NCI-H1048 (cell line): ENCODE measurements around the gene TBCEL.
"Not testable (repeated sequence)": the region's sequence is repeated elsewhere in the genome, so short reads cannot be mapped to it uniquely, and the experiment has no call there.

ENCODE experiments used
- DNase-seq: peaks from one replicate; lab custom pipeline; 2025; lab: John Stamatoyannopoulos, UW

TBCEL gene

GRCh38 chr11:121029813-121030445 lies 6.0 kb downstream of the TBCEL start:
- DNase-seq: no peak

GRCh38 chr11:121031167-121031566 lies 7.3 kb downstream of the TBCEL start:
- no peak for DNase-seq

GRCh38 chr11:121031648-121032047 lies 7.7 kb downstream of the TBCEL start:
- not testable (repeated sequence) for DNase-seq

GRCh38 chr11:121032546-121032945 lies 8.6 kb downstream of the TBCEL start:
- DNase-seq: no peak

GRCh38 chr11:121033635-121034034 lies 9.7 kb downstream of the TBCEL start:
- no peak for DNase-seq

- no peak for DNase-seq
Measured at GRCh38 chr11:121035169-121035755, 11.4 kb downstream of the TBCEL start.

- no peak for DNase-seq
Measured at GRCh38 chr11:121035780-121036179, 11.9 kb downstream of the TBCEL start.

GRCh38 chr11:121037016-121037415 lies 13.1 kb downstream of the TBCEL start:
- DNase-seq: no peak

- DNase-seq: no peak
Measured at GRCh38 chr11:121038648-121039409, 14.9 kb downstream of the TBCEL start.

GRCh38 chr11:121039971-121040613 lies 16.2 kb downstream of the TBCEL start:
- DNase-seq: no peak

GRCh38 chr11:121040614-121041002 lies 16.7 kb downstream of the TBCEL start:
- DNase-seq: no peak

- no peak for DNase-seq
Measured at GRCh38 chr11:121041072-121041471, 17.2 kb downstream of the TBCEL start.

GRCh38 chr11:121042296-121042695 lies 18.4 kb downstream of the TBCEL start:
- DNase-seq: no peak

GRCh38 chr11:121047926-121048325 lies 24.0 kb downstream of the TBCEL start:
- DNase-seq: no peak

GRCh38 chr11:121048464-121049233 lies 24.7 kb downstream of the TBCEL start:
- DNase-seq: no peak

- DNase-seq: no peak
Measured at GRCh38 chr11:121053244-121053643, 29.3 kb downstream of the TBCEL start.

GRCh38 chr11:121054266-121054665 lies 30.4 kb downstream of the TBCEL start:
- no peak for DNase-seq

GRCh38 chr11:121055076-121055475 lies 31.2 kb downstream of the TBCEL start:
- DNase-seq: no peak

- no peak for DNase-seq
Measured at GRCh38 chr11:121057922-121058321, 34.0 kb downstream of the TBCEL start.

- no peak for DNase-seq
Measured at GRCh38 chr11:121058941-121059340, 35.0 kb downstream of the TBCEL start.

- no peak for DNase-seq
Measured at GRCh38 chr11:121059605-121060004, 35.7 kb downstream of the TBCEL start.

GRCh38 chr11:121063728-121064127 lies 39.8 kb downstream of the TBCEL start:
- DNase-seq: no peak
